CD4-positive, alpha-beta T cell treated with Interleukin-4 for 4 hours (primary cell): ENCODE data around the gene APBA2.
"Not testable (repeated sequence)": the region's sequence is repeated elsewhere in the genome, so short reads cannot be mapped to it uniquely, and the experiment has no call there.

Experiments used
- DNase-seq: peaks from one replicate; pipeline ENCODE4 v3.0.0-alpha.2; 2020

The APBA2 gene

GRCh38 chr15:29044503-29044901 is 158.7 kb downstream of the APBA2 start:
- DNase-seq, result no peak

DNA sequence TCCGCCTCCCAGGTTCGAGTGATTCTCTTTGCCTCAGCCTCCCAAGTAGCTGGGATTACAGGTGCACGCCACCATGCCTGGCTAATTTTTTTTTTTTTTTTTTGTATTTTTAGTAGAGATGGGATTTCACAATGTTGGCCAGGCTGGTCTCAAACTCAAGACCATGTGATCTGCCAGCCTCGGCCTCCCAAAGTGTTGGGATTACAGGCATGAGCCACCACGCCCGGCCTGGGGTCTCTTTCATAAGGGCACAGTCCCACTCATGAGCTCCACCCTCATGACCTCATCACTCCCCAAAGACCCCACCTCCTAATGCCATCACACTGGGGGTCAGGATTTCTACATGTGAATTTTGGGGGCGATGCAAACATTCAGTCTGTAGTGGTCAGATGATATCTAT is 159.4 kb downstream of the APBA2 start:
- not testable (repeated sequence) for DNase-seq

- no peak for DNase-seq
These were observed 159.9 kb downstream of the APBA2 start for GRCh38 chr15:29045717-29046116.

GRCh38 chr15:29046281-29046810 is 160.6 kb downstream of the APBA2 start:
- no peak for DNase-seq

DNA sequence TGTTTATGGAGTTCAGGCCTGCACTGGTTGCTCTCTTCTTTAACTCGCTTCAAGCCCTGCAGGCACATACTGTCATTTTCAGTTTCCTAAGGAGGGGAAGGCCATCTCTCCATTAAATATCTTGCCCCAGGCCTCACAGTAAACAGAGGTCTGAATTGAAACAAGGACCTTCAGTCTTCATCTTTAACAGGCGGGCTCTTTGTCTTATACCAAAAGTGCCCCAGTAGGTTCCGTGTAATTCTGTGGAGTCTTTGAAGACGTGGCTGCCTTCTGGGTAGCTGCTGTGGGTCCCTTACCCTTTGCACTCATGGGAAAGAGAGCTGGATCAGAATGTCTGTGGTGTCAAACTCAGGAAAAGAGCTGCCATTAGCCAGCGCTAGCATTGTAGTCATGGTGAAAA is 161.2 kb downstream of the APBA2 start:
- no peak for DNase-seq

DNA sequence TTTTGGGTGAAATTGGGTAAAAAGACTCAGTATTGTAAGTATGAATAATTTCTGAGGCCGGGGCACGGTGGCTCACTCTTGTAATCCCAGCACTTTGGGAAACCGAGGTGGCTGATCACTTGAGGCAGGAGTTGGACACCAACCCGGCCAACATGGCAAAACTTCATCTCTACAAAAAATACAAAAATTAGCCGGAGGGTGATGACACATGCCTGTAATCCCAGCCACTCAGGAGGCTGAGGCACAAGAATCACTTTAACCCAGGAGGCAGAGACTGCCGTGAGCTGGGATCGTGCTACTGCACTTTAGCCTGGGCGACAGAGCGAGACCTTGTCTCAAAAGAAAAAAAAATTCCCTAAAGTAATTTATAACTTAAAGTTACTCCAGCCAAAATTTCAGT is 162.2 kb downstream of the APBA2 start:
- DNase-seq, result no peak

DNA sequence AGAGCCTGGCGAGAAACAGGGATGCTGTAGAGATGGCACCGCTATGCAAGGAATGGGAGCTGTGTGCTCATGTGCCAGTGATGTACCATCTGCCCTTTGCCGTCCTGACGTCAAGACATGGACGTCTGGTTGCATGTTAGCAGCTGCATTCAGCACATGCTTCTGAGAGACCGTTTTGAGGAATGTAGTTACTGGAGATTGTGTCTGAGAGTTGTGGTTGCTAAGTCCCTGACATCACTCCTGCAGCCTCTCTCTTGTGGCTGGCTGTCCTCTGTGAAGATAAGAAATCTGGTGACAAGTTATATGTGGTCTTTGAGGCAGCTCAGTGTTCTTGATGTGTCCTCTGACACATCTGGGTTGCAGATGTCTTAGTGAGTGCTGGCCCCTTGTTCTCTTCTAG is 165.1 kb downstream of the APBA2 start:
- DNase-seq, result no peak

- DNase-seq, result no peak
These were observed 165.6 kb downstream of the APBA2 start for GRCh38 chr15:29051422-29051821.

GRCh38 chr15:29053006-29053405 is 167.2 kb downstream of the APBA2 start:
- DNase-seq, result no peak

- DNase-seq, result no peak
These were observed 167.9 kb downstream of the APBA2 start for GRCh38 chr15:29053661-29054131.

DNA sequence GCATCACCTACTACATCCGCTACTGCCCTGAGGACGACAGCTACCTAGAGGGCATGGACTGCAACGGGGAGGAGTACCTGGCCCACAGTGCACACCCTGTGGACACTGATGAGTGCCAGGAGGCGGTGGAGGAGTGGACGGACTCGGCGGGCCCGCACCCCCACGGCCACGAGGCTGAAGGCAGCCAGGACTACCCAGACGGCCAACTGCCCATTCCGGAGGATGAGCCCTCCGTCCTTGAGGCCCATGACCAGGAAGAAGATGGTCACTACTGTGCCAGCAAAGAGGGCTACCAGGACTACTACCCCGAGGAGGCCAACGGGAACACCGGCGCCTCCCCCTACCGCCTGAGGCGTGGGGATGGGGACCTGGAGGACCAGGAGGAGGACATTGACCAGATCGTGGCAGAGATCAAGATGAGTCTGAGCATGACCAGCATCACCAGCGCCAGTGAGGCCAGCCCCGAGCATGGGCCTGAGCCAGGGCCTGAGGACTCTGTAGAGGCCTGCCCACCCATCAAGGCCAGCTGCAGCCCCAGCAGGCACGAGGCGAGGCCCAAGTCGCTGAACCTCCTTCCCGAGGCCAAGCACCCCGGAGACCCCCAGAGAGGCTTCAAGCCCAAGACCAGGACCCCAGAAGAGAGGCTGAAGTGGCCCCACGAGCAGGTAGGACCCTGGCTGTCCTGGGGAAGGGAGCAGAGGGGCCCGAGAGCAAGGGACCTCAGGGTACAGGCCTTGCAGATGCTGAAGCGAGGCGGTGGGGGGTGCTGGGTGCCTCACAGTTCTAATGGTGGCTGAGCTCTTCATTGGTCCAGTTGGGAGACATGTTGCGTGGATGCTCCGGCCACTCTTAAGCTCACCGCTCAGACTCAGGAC is 168.6 kb downstream of the APBA2 start:
- DNase-seq, result no peak

GRCh38 chr15:29055876-29056275 is 170.1 kb downstream of the APBA2 start:
- no peak for DNase-seq

- no peak for DNase-seq
These were observed 171.2 kb downstream of the APBA2 start for GRCh38 chr15:29056839-29057450.

DNA sequence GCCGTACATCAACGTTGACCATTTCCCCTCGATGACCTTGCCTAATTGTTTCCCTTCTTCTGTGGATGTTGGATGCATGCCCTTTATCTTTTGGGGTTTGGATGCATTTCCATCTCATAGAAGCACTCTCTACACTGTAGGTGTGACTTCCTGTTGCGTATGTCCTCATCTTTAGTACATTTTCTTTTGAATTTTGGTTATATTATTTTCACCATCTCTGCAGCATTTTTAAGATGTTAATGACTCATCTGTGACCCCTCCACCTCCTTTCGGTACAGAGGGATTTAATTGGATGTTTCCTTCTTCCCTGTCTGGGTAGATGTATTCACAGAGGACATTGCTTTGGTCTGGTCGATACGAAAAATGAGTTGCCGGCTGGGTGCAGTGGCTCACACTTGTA is 172.1 kb downstream of the APBA2 start:
- DNase-seq, result no peak

DNA sequence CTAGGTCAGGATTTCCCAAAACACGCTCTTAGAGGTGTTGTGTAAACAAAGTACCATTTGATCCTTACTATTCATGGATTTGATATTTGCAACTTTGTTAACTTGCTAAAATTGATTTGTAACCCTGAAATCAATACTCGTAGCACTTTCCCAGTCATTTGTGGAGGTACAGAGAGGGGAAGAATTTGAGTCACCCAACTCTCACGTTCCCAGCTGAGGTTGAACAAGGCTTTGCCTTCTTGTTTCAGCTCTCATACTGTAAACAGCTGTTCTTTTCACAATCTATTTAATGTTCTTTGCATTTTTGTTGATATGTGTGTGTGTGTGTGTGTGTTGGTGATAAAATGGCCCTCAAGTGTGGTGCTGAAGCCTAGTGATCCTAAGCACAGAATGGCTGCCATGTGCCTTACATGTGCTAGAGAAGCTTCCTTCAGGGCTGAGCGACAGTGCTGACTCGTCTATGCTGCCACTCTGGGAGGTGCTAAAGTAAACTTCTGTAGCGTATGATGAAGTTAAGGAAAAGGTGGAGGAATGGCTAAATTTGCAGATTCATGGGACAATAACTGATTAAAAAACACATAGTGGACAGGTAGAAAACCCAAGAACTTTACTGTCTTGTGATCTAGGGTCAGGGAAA is 173.2 kb downstream of the APBA2 start:
- no peak for DNase-seq

DNA sequence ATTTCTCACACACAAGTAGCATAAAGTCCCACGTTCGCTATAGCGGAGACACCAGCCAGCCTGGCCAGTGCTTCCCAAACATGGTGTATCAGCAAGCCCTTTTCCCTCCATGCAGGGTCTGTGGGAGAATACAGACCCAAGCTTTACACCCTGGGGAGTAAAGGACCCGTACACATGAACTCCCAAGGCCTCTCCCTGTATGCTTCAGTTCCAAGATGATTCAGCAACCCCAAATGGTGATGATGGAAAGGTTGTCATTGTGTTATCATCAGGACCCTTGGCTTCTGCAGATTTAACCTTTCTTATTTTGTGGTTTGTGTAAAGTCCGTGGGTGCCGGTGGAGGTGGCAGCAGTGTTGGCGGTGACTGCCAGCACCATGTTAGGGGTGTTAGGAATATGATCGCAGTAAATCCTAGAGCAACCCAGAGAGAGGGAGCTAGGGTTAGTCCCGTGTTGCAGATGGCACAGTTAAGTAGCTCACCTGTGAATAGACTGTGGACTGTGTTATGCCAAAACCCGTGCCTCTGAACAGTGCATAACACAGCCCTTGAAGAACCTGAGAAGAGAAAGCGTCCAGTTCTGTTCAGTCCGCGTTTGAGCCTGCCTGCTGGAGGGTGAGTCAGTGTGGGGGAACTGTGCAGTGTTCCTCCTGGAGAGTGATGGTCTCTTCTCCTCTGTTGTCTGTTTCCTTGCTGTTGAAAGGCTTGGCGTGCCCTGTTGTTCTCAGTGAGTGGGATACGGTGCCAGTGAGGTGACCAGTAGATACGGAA is 174.3 kb downstream of the APBA2 start:
- no peak for DNase-seq

- no peak for DNase-seq
These were observed 176.0 kb downstream of the APBA2 start for GRCh38 chr15:29061746-29062145.

GRCh38 chr15:29062179-29062591 is 176.4 kb downstream of the APBA2 start:
- DNase-seq, result no peak

- no peak for DNase-seq
These were observed 176.9 kb downstream of the APBA2 start for GRCh38 chr15:29062626-29063025.

DNA sequence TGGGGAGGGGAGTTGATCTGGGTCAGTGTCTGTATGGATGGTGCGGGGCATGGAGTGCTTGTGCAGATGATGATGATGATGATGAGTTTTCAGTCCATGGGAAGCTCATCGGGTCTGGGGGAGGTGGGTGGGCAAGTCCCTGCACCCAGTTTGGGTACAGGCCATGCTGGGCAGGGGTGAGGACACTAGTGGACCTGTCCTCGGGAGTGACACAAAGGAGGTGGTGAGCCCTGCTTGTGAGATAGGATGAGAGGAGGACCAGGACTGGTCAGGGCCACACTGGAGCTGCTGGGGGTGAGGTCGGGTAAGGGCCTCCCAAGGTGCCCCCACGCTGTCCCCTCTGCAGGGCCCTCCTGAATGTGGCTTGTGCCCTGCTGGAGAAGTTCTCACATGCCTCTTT is 177.9 kb downstream of the APBA2 start:
- DNase-seq, result no peak

DNA sequence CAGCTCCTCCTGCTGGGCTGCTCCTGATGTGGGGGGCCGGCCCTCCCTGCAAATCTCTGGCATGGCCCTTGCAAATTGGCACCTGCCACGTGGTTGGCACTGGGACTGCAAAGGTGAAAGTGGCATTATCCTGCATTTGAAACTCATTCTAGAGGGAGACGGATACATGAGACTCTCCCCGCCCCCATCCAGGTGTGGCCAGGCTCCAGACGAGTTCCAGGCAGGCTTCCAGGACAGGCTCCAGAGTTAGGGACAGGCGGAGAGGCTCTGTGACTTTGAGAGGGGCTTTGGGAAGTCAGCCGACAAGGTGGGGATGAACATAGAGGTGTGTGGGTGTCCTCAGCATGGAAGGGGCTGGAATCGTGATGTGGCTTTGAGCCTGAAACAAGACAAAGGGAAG is 178.5 kb downstream of the APBA2 start:
- no peak for DNase-seq

- no peak for DNase-seq
These were observed 179.0 kb downstream of the APBA2 start for GRCh38 chr15:29064731-29065130.

- DNase-seq, result no peak
These were observed 179.8 kb downstream of the APBA2 start for GRCh38 chr15:29065571-29065970.
